Smooth muscle cell (in vitro differentiated cells): ENCODE results near the gene ZNF691. TPM values are rescaled to one million over a fixed set of nuclear protein-coding genes. Genes with fewer than 3 reads are reported as not detected.
"Not testable (repeated sequence)": the region's sequence is repeated elsewhere in the genome, so short reads cannot be mapped to it uniquely, and the experiment has no call there.

Source experiments
- DNase-seq: peaks from one replicate; lab custom pipeline; 2025; ENCODE audit not compliant: unreplicated experiment; lab: John Stamatoyannopoulos, UW
- H2AFZ ChIP-seq: fragments of 200-600 bp; sonication (generic); 2 replicates; pipeline ENCODE4 v1.6.0; 2016; ENCODE audit warnings: antibody characterized with exemption, low read depth, mild to moderate bottlenecking
- H3F3A ChIP-seq: fragments of 200-600 bp; sonication (generic); 2 replicates; pipeline ENCODE4 v1.6.0; 2017; ENCODE audit warnings: antibody characterized with exemption, low read depth
- H3K27ac ChIP-seq: fragments of 200-600 bp; sonication (generic); 2 replicates; pipeline ENCODE4 v1.5.1; 2016; ENCODE audit warnings: low read depth, mild to moderate bottlenecking
- H3K27me3 ChIP-seq: fragments of 200-600 bp; sonication (generic); 2 replicates; pipeline ENCODE4 v1.6.1; 2016; ENCODE audit warnings: low read depth, mild to moderate bottlenecking
- H3K36me3 ChIP-seq: fragments of 200-600 bp; sonication (generic); 2 replicates; pipeline ENCODE4 v1.5.1; 2016; ENCODE audit warnings: low read depth
- H3K4me1 ChIP-seq: fragments of 200-600 bp; sonication (generic); 2 replicates; pipeline ENCODE4 v1.5.1; 2016; ENCODE audit warnings: low read depth
- H3K4me2 ChIP-seq: fragments of 200-600 bp; sonication (generic); 2 replicates; pipeline ENCODE4 v1.6.0; 2016; ENCODE audit warnings: mild to moderate bottlenecking
- H3K4me3 ChIP-seq: fragments of 200-600 bp; sonication (generic); 2 replicates; pipeline ENCODE4 v1.5.1; 2016; ENCODE audit warnings: mild to moderate bottlenecking
- H3K79me2 ChIP-seq: fragments of 200-600 bp; sonication (generic); 2 replicates; pipeline ENCODE4 v1.6.0; 2016; ENCODE audit warnings: low read depth, mild to moderate bottlenecking
- H3K9ac ChIP-seq: fragments of 200-600 bp; sonication (generic); 2 replicates; pipeline ENCODE4 v1.6.0; 2016; ENCODE audit warnings: low read depth
- H3K9me3 ChIP-seq: fragments of 200-600 bp; sonication (generic); replicated peaks from 2 replicates; pipeline ENCODE4 v1.5.1; 2016; ENCODE audit warnings: low read depth
- H4K20me1 ChIP-seq: fragments of 200-600 bp; sonication (generic); 2 replicates; pipeline ENCODE4 v1.6.0; 2016; ENCODE audit warnings: low read depth
- WGBS: methylation state at CpG from one replicate; pipeline ENCODE4 v1.1.7; 2016; ENCODE audit warnings: low lambda C conversion rate; 5-methylcytosine and 5-hydroxymethylcytosine counted together
- polyA plus RNA-seq: library from polyadenylated mRNA; unstranded; fragments of >200 nt; fragmentation: Nextera tagmentation; extraction: Ambion mirVana; gene quantifications from 2 replicates; pipeline ENCODE4 v1.2.1, GENCODE V29; 2016
- total RNA-seq: library from RNA; depleted of rRNA; stranded (reverse); fragments of >200 nt; gene quantifications from 2 replicates; pipeline ENCODE4 v1.2.3, GENCODE V29; 2014
- TF ChIP-seq, protein P1 (sequence below): fragments of 200-600 bp; sonication (generic); IDR thresholded peaks from 2 replicates; pipeline ENCODE4 v1.5.1; 2017; ENCODE audit warnings: borderline replicate concordance, mild to moderate bottlenecking, antibody characterized with exemption; ENCODE audit not compliant: insufficient read depth, poor library complexity, severe bottlenecking

ZNF691 gene
- total and polyA plus RNA-seq, 2 experiments from 2014 or later = 4.2 to 4.8 TPM

GRCh38 chr1:42851960-42852607 is 5.7 kb downstream of the ZNF691 start:
- peaks cover 13% of the 10 kb centered on the region for H3K79me2 ChIP-seq
- H3K27me3 ChIP-seq = no peaks in the 10 kb centered on the region
- H3K4me3 ChIP-seq = no peak overlapping the region
- no peak overlapping the region for H3K4me2 ChIP-seq
- H3K9ac ChIP-seq = no peak overlapping the region
- H3F3A ChIP-seq = no peaks in the 10 kb centered on the region
- no peak overlapping the region for H3K27ac ChIP-seq
- no peaks in the 10 kb centered on the region for H3K9me3 ChIP-seq
- 92% methylated on average over 2 of the region's 2 CpGs for WGBS
- peaks cover 10% of the 10 kb centered on the region for H3K4me1 ChIP-seq
- TF ChIP-seq, protein P1, sequence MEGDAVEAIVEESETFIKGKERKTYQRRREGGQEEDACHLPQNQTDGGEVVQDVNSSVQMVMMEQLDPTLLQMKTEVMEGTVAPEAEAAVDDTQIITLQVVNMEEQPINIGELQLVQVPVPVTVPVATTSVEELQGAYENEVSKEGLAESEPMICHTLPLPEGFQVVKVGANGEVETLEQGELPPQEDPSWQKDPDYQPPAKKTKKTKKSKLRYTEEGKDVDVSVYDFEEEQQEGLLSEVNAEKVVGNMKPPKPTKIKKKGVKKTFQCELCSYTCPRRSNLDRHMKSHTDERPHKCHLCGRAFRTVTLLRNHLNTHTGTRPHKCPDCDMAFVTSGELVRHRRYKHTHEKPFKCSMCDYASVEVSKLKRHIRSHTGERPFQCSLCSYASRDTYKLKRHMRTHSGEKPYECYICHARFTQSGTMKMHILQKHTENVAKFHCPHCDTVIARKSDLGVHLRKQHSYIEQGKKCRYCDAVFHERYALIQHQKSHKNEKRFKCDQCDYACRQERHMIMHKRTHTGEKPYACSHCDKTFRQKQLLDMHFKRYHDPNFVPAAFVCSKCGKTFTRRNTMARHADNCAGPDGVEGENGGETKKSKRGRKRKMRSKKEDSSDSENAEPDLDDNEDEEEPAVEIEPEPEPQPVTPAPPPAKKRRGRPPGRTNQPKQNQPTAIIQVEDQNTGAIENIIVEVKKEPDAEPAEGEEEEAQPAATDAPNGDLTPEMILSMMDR = no peak
- H2AFZ ChIP-seq = no peak overlapping the region
- DNase-seq = no peak
- peaks cover 19% of the 10 kb centered on the region for H3K36me3 ChIP-seq
- H4K20me1 ChIP-seq = no peaks in the 10 kb centered on the region

- no peak overlapping the region for H2AFZ ChIP-seq
- DNase-seq = no peak
- H3K9me3 ChIP-seq = no peaks in the 10 kb centered on the region
- H3K9ac ChIP-seq = no peak overlapping the region
- H3F3A ChIP-seq = no peaks in the 10 kb centered on the region
- H3K27me3 ChIP-seq = no peaks in the 10 kb centered on the region
- no peak overlapping the region for H3K4me2 ChIP-seq
- H3K79me2 ChIP-seq = peaks cover 8% of the 10 kb centered on the region
- H3K27ac ChIP-seq = no peak overlapping the region
- WGBS = 50% methylated on average over 2 of the region's 2 CpGs
- peaks cover 5% of the 10 kb centered on the region for H3K4me1 ChIP-seq
- H3K36me3 ChIP-seq = peaks cover 19% of the 10 kb centered on the region
- H3K4me3 ChIP-seq = no peak overlapping the region
- TF ChIP-seq, protein P1 = no peak
- H4K20me1 ChIP-seq = no peaks in the 10 kb centered on the region
These were observed 6.2 kb downstream of the ZNF691 start for GRCh38 chr1:42852608-42852980.

- TF ChIP-seq, protein P1 = no peak
- 90% methylated on average over 6 of the region's 6 CpGs for WGBS
- no peak for DNase-seq
- Histone ChIP-seq H3K4me2 (no peak overlapping the region), H3K79me2 (peaks cover under 1% of the 10 kb centered on the region), H3K27me3 (no peaks in the 10 kb centered on the region), H3K4me1 (no peaks in the 10 kb centered on the region), H4K20me1 (no peaks in the 10 kb centered on the region), H3K27ac (no peak overlapping the region), H3K9me3 (no peaks in the 10 kb centered on the region), H3F3A (no peaks in the 10 kb centered on the region), H2AFZ (no peak overlapping the region), H3K9ac (no peak overlapping the region), H3K36me3 (peaks cover 19% of the 10 kb centered on the region), H3K4me3 (no peak overlapping the region)
These were observed 6.9 kb downstream of the ZNF691 start for GRCh38 chr1:42853116-42853884.

DNA sequence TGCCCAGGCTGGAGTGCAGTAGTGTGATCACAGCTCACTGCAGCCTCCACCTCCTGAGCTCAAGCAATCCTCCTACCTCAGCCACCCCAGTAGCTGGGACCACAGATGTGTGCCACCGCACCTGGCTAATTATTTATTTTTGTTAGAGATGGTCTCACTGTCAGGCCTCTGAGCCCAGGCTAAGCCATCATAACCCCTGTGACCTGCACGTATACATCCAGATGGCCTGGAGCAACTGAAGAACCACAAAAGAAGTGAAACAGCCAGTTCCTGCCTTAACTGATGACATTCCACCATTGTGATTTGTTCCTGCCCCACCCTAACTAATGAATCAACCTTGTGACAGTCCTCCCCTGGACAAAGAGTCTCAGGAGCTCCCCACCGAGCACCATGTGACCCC is 10.1 kb downstream of the ZNF691 start:
- H3F3A ChIP-seq, H4K20me1 ChIP-seq, H3K36me3 ChIP-seq, H3K4me1 ChIP-seq, H3K27ac ChIP-seq, H3K79me2 ChIP-seq, H3K9me3 ChIP-seq, H3K4me2 ChIP-seq, H3K27me3 ChIP-seq, DNase-seq, H3K4me3 ChIP-seq, H2AFZ ChIP-seq, H3K9ac ChIP-seq: not testable (repeated sequence)
- 94% methylated on average over 3 of the region's 3 CpGs for WGBS

- not testable (repeated sequence) for H3F3A ChIP-seq, H3K27me3 ChIP-seq, H3K9ac ChIP-seq, H3K4me1 ChIP-seq, H3K4me3 ChIP-seq, H4K20me1 ChIP-seq, H2AFZ ChIP-seq, H3K9me3 ChIP-seq, DNase-seq, H3K79me2 ChIP-seq, H3K27ac ChIP-seq, H3K4me2 ChIP-seq, H3K36me3 ChIP-seq
- WGBS = 86% methylated on average over 5 of the region's 5 CpGs
These were observed 13.0 kb downstream of the ZNF691 start for GRCh38 chr1:42859366-42859765.
